HepG2 (cell line): Measurements from ENCODE around the gene CBX2. TPM values are rescaled to one million over a fixed set of nuclear protein-coding genes. Genes with fewer than 3 reads are reported as not detected.

Experiments used
- DMAP1 ChIP-seq: IDR thresholded peaks from 2 replicates; pipeline ENCODE4 v1.6.1; 2016
- HNRNPK ChIP-seq: fragments of 200-400 bp; formaldehyde crosslinking; IDR thresholded peaks from 2 replicates; pipeline ENCODE4 v1.6.1; 2018; ENCODE audit warnings: low read length, low read depth, moderate library complexity, mild to moderate bottlenecking; ENCODE audit not compliant: poor library complexity, severe bottlenecking
- IKZF1 ChIP-seq: fragments of 450-650 bp; IDR thresholded peaks from 2 replicates; pipeline ENCODE4 v1.7.1; 2016
- MIXL1 ChIP-seq: IDR thresholded peaks from 2 replicates; pipeline ENCODE4 v1.6.1; 2016
- PTBP1 ChIP-seq: fragments of 200-400 bp; formaldehyde crosslinking; IDR thresholded peaks from 2 replicates; pipeline ENCODE4 v1.6.1; 2018; ENCODE audit warnings: low read length, low read depth; ENCODE audit not compliant: poor library complexity, severe bottlenecking
- SMAD1 ChIP-seq: sonication (generic); formaldehyde crosslinking; IDR thresholded peaks from 2 replicates; pipeline ENCODE4 v1.4.0; 2020; ENCODE audit warnings: missing genetic modification reagents, low read depth, mild to moderate bottlenecking, borderline replicate concordance
- SRF ChIP-seq: IDR thresholded peaks from 2 replicates; pipeline ENCODE4 v1.6.1; 2011; ENCODE audit warnings: mild to moderate bottlenecking, low read depth, low read length, moderate library complexity
- ZMAT3 ChIP-seq: sonication (generic); formaldehyde crosslinking; conservative IDR thresholded peaks from 2 replicates; pipeline ENCODE4 v1.7.0; 2021; ENCODE audit warnings: missing genetic modification reagents
- ZNF205 ChIP-seq: IDR thresholded peaks from 2 replicates; pipeline ENCODE4 v1.6.1; 2018; ENCODE audit warnings: missing biosample characterization, missing genetic modification reagents
- ZNF296 ChIP-seq: sonication (generic); formaldehyde crosslinking; conservative IDR thresholded peaks from 2 replicates; pipeline ENCODE4 v1.5.0; 2020; ENCODE audit warnings: mild to moderate bottlenecking, missing genetic modification reagents
- ZNF350 ChIP-seq: sonication (generic); formaldehyde crosslinking; IDR thresholded peaks from 2 replicates; pipeline ENCODE4 v1.4.0; 2020; ENCODE audit warnings: mild to moderate bottlenecking, low read depth, missing genetic modification reagents, borderline replicate concordance
- ZNF777 ChIP-seq: sonication (generic); formaldehyde crosslinking; IDR thresholded peaks from 2 replicates; pipeline ENCODE4 v1.4.0; 2020; ENCODE audit warnings: missing genetic modification reagents
- ZNF891 ChIP-seq: sonication (generic); formaldehyde crosslinking; IDR thresholded peaks from 2 replicates; pipeline ENCODE4 v1.5.0; 2020; ENCODE audit warnings: mild to moderate bottlenecking, missing genetic modification reagents
- ZSCAN31 ChIP-seq: sonication (generic); formaldehyde crosslinking; IDR thresholded peaks from 2 replicates; pipeline ENCODE4 v1.5.0; 2020; ENCODE audit warnings: low read depth, mild to moderate bottlenecking, missing genetic modification reagents
- polyA plus RNA-seq, 8 experiments: library from polyadenylated mRNA; depleted of rRNA in 3 of 8; stranded (reverse) in 7 of 8; unstranded in 1 of 8; fragments of >200 nt; fragmentation: Illumina TruSeq in 4 of 8; extraction: Trizol in 4 of 8; gene quantifications; 2 replicates each; pipeline versions ENCODE4 v1.2.1 to v1.2.3, GENCODE V29; 2011 to 2016; ENCODE audit warnings: low read depth in 4 of 8, missing spikeins in 1 of 8, mixed read lengths in 1 of 8; ENCODE audit not compliant: insufficient read depth in 1 of 8
- total RNA-seq, 5 experiments: library from RNA; depleted of rRNA; stranded (reverse); fragments of >200 nt; fragmentation: Illumina TruSeq; extraction: Trizol; gene quantifications; 2 replicates each; pipeline ENCODE4 v1.2.3, GENCODE V29; 2016; ENCODE audit warnings: low read depth in 1 of 5
- TF ChIP-seq, protein P1 (sequence below): sonication (generic); formaldehyde crosslinking; IDR thresholded peaks from 2 replicates; pipeline ENCODE4 v1.4.0; 2020; ENCODE audit warnings: missing genetic modification reagents
- TF ChIP-seq, protein P2 (sequence below): IDR thresholded peaks from 2 replicates; pipeline ENCODE4 v1.6.1; 2016; ENCODE audit warnings: missing compliant biosample characterization, missing genetic modification reagents, borderline replicate concordance
- TF ChIP-seq, protein P3 (sequence below): sonication (generic); formaldehyde crosslinking; IDR thresholded peaks from 2 replicates; pipeline ENCODE4 v1.5.0; 2020; ENCODE audit warnings: mild to moderate bottlenecking, missing genetic modification reagents, moderate library complexity
- TF ChIP-seq, protein P4 (sequence below): sonication (generic); formaldehyde crosslinking; IDR thresholded peaks from 2 replicates; pipeline ENCODE4 v1.5.0; 2020; ENCODE audit warnings: missing genetic modification reagents, mild to moderate bottlenecking, borderline replicate concordance
- TF ChIP-seq, protein P5 (sequence below): sonication (generic); formaldehyde crosslinking; IDR thresholded peaks from 2 replicates; pipeline ENCODE4 v1.4.0; 2020; ENCODE audit warnings: mild to moderate bottlenecking, low read depth, missing genetic modification reagents
- TF ChIP-seq, protein P6 (sequence below): IDR thresholded peaks from 2 replicates; pipeline ENCODE4 v1.6.1; 2016; ENCODE audit warnings: missing biosample characterization, missing genetic modification reagents, low read depth

The CBX2 gene
- total and polyA plus RNA-seq, 2 of the 13 experiments (the other 11 are each of a cell fraction or from before 2014, with no cell fraction given): 14.5 to 31.1 TPM

DNA sequence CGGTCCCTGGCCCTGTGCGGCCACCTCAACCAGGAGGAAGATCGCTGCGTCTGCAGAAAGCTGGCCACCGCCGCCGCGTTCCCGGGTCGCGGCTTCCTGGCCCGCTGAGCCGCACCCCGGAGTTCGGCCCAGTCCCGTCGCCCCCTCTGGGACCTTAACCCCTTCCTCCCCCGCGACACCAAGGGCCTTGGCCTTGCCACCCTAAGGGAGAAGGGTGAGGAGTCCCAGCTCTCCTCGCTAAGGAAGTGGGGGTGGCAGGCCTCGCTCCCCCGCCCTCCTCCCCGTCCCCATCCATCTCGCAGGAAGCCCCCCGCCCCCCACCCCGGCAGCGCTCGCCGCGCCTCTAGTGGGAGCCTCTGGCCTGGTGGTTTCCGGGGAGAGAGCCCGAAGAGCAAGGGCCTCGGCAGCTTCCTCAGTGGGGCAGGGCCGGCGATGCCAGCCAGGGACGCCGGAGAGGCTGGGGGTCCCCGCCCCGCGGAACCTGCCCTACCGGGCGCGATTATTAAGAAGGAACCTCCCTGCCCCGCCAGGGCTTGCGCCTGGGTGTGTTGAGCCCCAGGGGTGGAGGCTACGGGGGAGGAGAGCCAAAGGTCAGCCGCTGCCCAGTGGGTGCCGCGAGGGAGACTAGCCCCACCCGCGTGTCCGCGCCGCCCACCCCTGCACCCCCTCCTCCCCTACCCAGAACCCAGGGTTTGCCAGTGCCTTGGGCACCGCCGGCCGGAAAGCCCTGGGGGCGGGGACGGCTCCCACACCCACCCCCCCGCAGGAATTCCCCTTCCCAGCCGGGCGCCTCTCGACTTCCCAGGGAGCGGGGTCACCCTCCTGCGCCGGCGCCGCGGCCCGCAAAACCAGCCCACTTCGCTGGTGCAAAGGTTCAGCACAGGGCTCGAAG, 54.5 kb downstream of the CBX2 start (continued):
- TF ChIP-seq, protein P1, sequence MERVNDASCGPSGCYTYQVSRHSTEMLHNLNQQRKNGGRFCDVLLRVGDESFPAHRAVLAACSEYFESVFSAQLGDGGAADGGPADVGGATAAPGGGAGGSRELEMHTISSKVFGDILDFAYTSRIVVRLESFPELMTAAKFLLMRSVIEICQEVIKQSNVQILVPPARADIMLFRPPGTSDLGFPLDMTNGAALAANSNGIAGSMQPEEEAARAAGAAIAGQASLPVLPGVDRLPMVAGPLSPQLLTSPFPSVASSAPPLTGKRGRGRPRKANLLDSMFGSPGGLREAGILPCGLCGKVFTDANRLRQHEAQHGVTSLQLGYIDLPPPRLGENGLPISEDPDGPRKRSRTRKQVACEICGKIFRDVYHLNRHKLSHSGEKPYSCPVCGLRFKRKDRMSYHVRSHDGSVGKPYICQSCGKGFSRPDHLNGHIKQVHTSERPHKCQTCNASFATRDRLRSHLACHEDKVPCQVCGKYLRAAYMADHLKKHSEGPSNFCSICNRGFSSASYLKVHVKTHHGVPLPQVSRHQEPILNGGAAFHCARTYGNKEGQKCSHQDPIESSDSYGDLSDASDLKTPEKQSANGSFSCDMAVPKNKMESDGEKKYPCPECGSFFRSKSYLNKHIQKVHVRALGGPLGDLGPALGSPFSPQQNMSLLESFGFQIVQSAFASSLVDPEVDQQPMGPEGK (CRISPR knock-in tag): peak; percentile 96
- TF ChIP-seq, protein P2, sequence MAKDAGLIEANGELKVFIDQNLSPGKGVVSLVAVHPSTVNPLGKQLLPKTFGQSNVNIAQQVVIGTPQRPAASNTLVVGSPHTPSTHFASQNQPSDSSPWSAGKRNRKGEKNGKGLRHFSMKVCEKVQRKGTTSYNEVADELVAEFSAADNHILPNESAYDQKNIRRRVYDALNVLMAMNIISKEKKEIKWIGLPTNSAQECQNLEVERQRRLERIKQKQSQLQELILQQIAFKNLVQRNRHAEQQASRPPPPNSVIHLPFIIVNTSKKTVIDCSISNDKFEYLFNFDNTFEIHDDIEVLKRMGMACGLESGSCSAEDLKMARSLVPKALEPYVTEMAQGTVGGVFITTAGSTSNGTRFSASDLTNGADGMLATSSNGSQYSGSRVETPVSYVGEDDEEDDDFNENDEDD: peak; percentile 56; the same call in 1 of the 2 replicates
- TF ChIP-seq MIXL1 (CRISPR knock-in tag) (no peak), DMAP1 (0 out of 2 replicates have a peak, but pooled peaks have one; percentile 40), IKZF1 (no peak), ZNF205 (CRISPR knock-in tag) (no peak), PTBP1 (peak; percentile 41), ZSCAN31 (CRISPR knock-in tag) (peak; percentile 37; the same call in 1 of the 2 replicates), HNRNPK (peak; percentile 89), SRF (no peak), ZNF777 (CRISPR knock-in tag) (no peak), SMAD1 (CRISPR knock-in tag) (no peak), ZNF891 (no peak), ZNF350 (CRISPR knock-in tag) (0 out of 2 replicates have a peak, but pooled peaks have one; percentile 25), ZNF296 (CRISPR knock-in tag) (0 out of 2 replicates have a peak, but pooled peaks have one; percentile 54), ZMAT3 (CRISPR knock-in tag) (no peak; the same call in 1 of the 2 replicates)
- TF ChIP-seq, protein P3, sequence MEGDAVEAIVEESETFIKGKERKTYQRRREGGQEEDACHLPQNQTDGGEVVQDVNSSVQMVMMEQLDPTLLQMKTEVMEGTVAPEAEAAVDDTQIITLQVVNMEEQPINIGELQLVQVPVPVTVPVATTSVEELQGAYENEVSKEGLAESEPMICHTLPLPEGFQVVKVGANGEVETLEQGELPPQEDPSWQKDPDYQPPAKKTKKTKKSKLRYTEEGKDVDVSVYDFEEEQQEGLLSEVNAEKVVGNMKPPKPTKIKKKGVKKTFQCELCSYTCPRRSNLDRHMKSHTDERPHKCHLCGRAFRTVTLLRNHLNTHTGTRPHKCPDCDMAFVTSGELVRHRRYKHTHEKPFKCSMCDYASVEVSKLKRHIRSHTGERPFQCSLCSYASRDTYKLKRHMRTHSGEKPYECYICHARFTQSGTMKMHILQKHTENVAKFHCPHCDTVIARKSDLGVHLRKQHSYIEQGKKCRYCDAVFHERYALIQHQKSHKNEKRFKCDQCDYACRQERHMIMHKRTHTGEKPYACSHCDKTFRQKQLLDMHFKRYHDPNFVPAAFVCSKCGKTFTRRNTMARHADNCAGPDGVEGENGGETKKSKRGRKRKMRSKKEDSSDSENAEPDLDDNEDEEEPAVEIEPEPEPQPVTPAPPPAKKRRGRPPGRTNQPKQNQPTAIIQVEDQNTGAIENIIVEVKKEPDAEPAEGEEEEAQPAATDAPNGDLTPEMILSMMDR: peak; percentile 21
- TF ChIP-seq, protein P4, sequence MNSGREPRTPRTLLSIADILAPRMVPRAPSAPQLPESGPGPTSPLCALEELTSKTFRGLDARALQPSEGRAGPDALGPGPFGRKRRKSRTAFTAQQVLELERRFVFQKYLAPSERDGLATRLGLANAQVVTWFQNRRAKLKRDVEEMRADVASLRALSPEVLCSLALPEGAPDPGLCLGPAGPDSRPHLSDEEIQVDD: 0 out of 2 replicates have a peak, but pooled peaks have one; percentile 24
- TF ChIP-seq, protein P5, sequence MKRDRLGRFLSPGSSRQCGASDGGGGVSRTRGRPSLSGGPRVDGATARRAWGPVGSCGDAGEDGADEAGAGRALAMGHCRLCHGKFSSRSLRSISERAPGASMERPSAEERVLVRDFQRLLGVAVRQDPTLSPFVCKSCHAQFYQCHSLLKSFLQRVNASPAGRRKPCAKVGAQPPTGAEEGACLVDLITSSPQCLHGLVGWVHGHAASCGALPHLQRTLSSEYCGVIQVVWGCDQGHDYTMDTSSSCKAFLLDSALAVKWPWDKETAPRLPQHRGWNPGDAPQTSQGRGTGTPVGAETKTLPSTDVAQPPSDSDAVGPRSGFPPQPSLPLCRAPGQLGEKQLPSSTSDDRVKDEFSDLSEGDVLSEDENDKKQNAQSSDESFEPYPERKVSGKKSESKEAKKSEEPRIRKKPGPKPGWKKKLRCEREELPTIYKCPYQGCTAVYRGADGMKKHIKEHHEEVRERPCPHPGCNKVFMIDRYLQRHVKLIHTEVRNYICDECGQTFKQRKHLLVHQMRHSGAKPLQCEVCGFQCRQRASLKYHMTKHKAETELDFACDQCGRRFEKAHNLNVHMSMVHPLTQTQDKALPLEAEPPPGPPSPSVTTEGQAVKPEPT (CRISPR knock-in tag): no peak
- TF ChIP-seq, protein P6, sequence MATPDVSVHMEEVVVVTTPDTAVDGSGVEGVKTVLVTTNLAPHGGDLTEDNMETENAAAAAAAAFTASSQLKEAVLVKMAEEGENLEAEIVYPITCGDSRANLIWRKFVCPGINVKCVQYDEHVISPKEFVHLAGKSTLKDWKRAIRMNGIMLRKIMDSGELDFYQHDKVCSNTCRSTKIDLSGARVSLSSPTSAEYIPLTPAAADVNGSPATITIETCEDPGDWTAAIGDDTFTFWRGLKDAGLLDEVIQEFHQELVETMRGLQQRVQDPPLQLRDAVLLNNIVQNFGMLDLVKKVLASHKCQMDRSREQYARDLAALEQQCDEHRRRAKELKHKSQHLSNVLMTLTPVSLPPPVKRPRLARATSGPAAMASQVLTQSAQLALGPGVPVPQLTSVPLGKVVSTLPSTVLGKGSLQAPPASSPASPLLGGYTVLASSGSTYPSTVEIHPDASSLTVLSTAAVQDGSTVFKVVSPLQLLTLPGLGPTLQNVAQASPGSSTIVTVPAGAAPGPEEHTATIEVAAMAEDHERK (CRISPR knock-in tag): no peak
